ENCODE measurements around the gene GCDH. TPM values are rescaled to one million over a fixed set of nuclear protein-coding genes. Genes with fewer than 3 reads are reported as not detected.

The GCDH gene
- total RNA-seq, 1 experiment from 2014 or later = 53.2 TPM

GRCh38 chr19:12847159-12848139 is 43.5 kb upstream of the GCDH start:
- Histone ChIP-seq H2BK12ac (ENCODE audit: insufficient read length, low read depth, low read length) (no peak overlapping the region), H3K23ac (ENCODE audit: insufficient read length, low read depth, low read length) (no peak overlapping the region), H2BK20ac (ENCODE audit: low read depth, low read length, poor library complexity, severe bottlenecking) (no peak overlapping the region), H3K4me2 (ENCODE audit: insufficient read depth, insufficient read length, low read length) (peak overlapping the region; percentile 1), H3T11ph (ENCODE audit: low read length) (no peak overlapping the region), H3K4me1 (ENCODE audit: insufficient read depth, low read length) (no peaks in the 10 kb centered on the region), H2AK5ac (ENCODE audit: insufficient read length, low read length) (no peak overlapping the region), H3K9me3 (ENCODE audit: control insufficient read depth, low read depth, low read length) (no peaks in the 10 kb centered on the region), H3K9ac (ENCODE audit: extremely low read depth, insufficient read length, low read length) (no peak overlapping the region), H3K56ac (ENCODE audit: insufficient read length, low read depth, low read length) (no peak overlapping the region), H3K27ac (ENCODE audit: insufficient read length, low read depth, low read length) (no peak overlapping the region), H4K20me1 (ENCODE audit: control insufficient read depth, insufficient read depth, insufficient read length) (no peaks in the 10 kb centered on the region), H2AFZ (ENCODE audit: low read length) (no peak overlapping the region), H2BK120ac (ENCODE audit: low read depth, low read length, poor library complexity, severe bottlenecking) (no peak overlapping the region), H4K91ac (ENCODE audit: insufficient read length, low read depth, low read length) (no peak overlapping the region), H3K27me3 (ENCODE audit: insufficient read depth, low read length) (no peaks in the 10 kb centered on the region), H3K4ac (ENCODE audit: low read depth, low read length) (no peak overlapping the region), H3K79me1 (ENCODE audit: insufficient read depth, low read depth, low read length, poor library complexity, severe bottlenecking) (no peaks in the 10 kb centered on the region), H4K8ac (replicated peaks; ENCODE audit: insufficient read length, low read depth, low read length) (no peak overlapping the region), H3K14ac (ENCODE audit: insufficient read depth, low read length) (no peak overlapping the region; the same call in 1 of the 2 replicates), H3K79me2 (ENCODE audit: insufficient read depth, low read length) (no peaks in the 10 kb centered on the region), H2BK15ac (ENCODE audit: low read depth, low read length) (no peak overlapping the region), H2BK5ac (ENCODE audit: insufficient read length, low read length) (no peak overlapping the region), H3K18ac (ENCODE audit: insufficient read length, low read depth, low read length) (no peak overlapping the region), H3K23me2 (ENCODE audit: insufficient read length, low read depth, low read length, poor library complexity, severe bottlenecking) (no peaks in the 10 kb centered on the region), H4K5ac (ENCODE audit: insufficient read length, low read depth, low read length) (no peak overlapping the region)
- WGBS (ENCODE audit: extremely low coverage, insufficient read length, low lambda C conversion rate) = no CpG with 5 or more reads among the region's 69 CpGs
- peak; percentile 94 for DNase-seq
- Mint-ChIP-seq H3K36me3 (ENCODE audit: insufficient read depth in 1 of 3, low read depth in 3 of 3) (peaks cover 7 to 12% (median 10%) of the 10 kb centered on the region in 3 experiments), H3K27ac (no peak overlapping the region), H3K4me3 (peak overlapping the region; percentile 24 to 66; a peak in 2 of 5 replicates), H3K9me3 (no peaks in the 10 kb centered on the region), H3K27me3 (ENCODE audit: low read depth) (peaks cover 11% of the 10 kb centered on the region), H3K4me1 (peaks cover 7% of the 10 kb centered on the region in 2 experiments)
- TF ChIP-seq CTCF (conservative IDR thresholded peaks at IDR 0.05) = peak; percentile 100

Data from H9 (cell line).